Measurements from ENCODE around the gene MACROD2.

MACROD2 gene

GRCh38 chr20:15596220-15596890 is 1601.0 kb downstream of the MACROD2 start:
- no peak for DNase-seq (ENCODE audit: low read depth)
- no peak for TF ChIP-seq CTCF (IDR thresholded peaks at IDR 0.05; ENCODE audit: insufficient read depth, low read depth, low read length, missing control alignments)
- H3K4me3 ChIP-seq (ENCODE audit: low read depth, low read length), result no peak overlapping the region

GRCh38 chr20:15597306-15597705 is 1602.0 kb downstream of the MACROD2 start:
- DNase-seq (ENCODE audit: low read depth), result no peak
- no peak overlapping the region for H3K4me3 ChIP-seq (ENCODE audit: low read depth, low read length)
- TF ChIP-seq CTCF (IDR thresholded peaks at IDR 0.05; ENCODE audit: insufficient read depth, low read depth, low read length, missing control alignments), result no peak

GRCh38 chr20:15599961-15600360 is 1604.6 kb downstream of the MACROD2 start:
- no peak for TF ChIP-seq CTCF (IDR thresholded peaks at IDR 0.05; ENCODE audit: insufficient read depth, low read depth, low read length, missing control alignments)
- no peak for DNase-seq (ENCODE audit: low read depth)
- no peak overlapping the region for H3K4me3 ChIP-seq (ENCODE audit: low read depth, low read length)

- H3K4me3 ChIP-seq (ENCODE audit: low read depth, low read length), result no peak overlapping the region
- DNase-seq (ENCODE audit: low read depth), result no peak
- no peak for TF ChIP-seq CTCF (IDR thresholded peaks at IDR 0.05; ENCODE audit: insufficient read depth, low read depth, low read length, missing control alignments)
Measured at GRCh38 chr20:15600565-15600964, 1605.2 kb downstream of the MACROD2 start.

GRCh38 chr20:15603506-15603905 is 1608.2 kb downstream of the MACROD2 start:
- no peak for DNase-seq (ENCODE audit: low read depth)
- no peak for TF ChIP-seq CTCF (IDR thresholded peaks at IDR 0.05; ENCODE audit: insufficient read depth, low read depth, low read length, missing control alignments)

GRCh38 chr20:15603978-15604805 is 1608.9 kb downstream of the MACROD2 start:
- no peak for TF ChIP-seq CTCF (IDR thresholded peaks at IDR 0.05; ENCODE audit: insufficient read depth, low read depth, low read length, missing control alignments)
- DNase-seq (ENCODE audit: low read depth), result peak; percentile 24
- H3K4me3 ChIP-seq (ENCODE audit: low read depth, low read length), result no peak overlapping the region

More at GRCh38 chr20:15603506-15603905, 1608.2 kb downstream of the MACROD2 start:
- H3K4me3 ChIP-seq (ENCODE audit: low read depth, low read length), result no peak overlapping the region
